Lower leg skin (tissue), 3 donors: ENCODE results near the gene VSTM2L.

Experiments
- CTCF ChIP-seq, 3 donors: fragments of 450-650 bp; IDR thresholded peaks; one replicate each; pipeline ENCODE4 v1.5.1; 2016; ENCODE audit warnings: antibody characterized with exemption in 3 of 3, mild to moderate bottlenecking in 3 of 3, moderate library complexity in 2 of 3
- POLR2A ChIP-seq, 2 donors: fragments of 450-650 bp; IDR thresholded peaks; one replicate each; pipeline ENCODE4 v1.6.1; 2016 to 2017; ENCODE audit warnings: antibody characterized with exemption in 2 of 2, mild to moderate bottlenecking in 1 of 2, moderate library complexity in 1 of 2

- TF ChIP-seq CTCF (IDR thresholded peaks at IDR 0.05), result no peak
- TF ChIP-seq POLR2A (IDR thresholded peaks at IDR 0.05), result no peak
Observed at GRCh38 chr20:37904845-37905373, 2.0 kb downstream of the VSTM2L start.
